GM18873 (cell line): Measurements from ENCODE around the gene COA8.
A peak's percentile ranks its signal among the peaks of the same experiment; 100 is the strongest.

Source experiments
- ATAC-seq: cut with Tn5 transposase; IDR thresholded peaks from one replicate; pipeline ENCODE4 v1.9.1; 2021; ENCODE audit warnings: mild to moderate bottlenecking, moderate library complexity, moderate number of reproducible peaks; ENCODE audit not compliant: unreplicated experiment, low FRiP score

COA8 gene

DNA sequence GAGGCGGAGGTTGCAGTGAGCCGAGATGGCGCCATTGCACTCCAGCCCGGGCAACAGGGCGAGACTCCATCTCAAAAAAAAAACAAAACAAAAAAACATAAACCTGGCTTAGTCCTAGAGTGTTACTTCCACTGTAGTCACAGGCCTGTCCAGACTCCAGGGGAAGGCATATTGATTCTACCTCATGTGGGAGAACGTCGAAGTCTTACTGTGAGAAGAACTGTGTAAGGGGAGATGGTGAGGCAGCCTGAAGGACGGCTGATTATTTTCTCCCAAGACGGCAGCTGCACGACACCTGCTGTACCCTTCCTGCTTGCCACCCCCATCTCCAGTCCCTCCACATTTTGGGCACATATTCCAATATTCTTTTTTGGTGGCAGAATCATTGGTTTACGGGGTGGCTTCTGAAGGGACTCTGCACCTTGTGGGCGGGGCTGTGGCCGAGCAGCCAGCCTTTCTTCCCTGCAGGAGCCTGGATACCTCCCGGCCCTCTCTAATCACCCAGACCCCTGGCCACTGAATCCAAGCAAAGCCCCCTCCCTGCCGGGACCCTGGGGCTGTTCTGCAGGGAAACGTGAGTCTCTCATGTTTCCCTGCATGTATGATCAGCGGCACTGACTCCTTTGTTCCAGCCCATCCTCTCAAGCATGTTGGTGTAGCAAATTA, 54.0 kb downstream of the COA8 start:
- ATAC-seq: no peak

DNA sequence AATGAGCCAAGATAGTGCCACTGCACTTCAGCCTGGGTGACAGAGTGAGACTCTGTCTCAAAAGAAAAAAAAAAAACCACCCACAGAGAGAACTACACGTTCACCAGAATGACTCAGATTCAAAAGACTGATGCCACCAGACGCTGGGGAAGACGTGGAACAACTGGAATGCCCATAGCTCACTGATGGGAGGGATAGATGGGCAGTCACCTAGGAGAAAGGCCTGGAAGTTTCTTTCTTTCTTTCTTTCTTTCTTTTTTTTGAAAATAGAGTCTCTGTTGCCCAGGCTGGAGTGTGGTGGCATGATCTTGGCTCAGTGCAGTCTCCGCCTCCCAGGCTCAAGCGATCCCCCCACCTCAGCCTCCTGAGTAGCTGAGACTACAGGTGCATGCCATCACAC, 56.3 kb downstream of the COA8 start:
- no peak for ATAC-seq

DNA sequence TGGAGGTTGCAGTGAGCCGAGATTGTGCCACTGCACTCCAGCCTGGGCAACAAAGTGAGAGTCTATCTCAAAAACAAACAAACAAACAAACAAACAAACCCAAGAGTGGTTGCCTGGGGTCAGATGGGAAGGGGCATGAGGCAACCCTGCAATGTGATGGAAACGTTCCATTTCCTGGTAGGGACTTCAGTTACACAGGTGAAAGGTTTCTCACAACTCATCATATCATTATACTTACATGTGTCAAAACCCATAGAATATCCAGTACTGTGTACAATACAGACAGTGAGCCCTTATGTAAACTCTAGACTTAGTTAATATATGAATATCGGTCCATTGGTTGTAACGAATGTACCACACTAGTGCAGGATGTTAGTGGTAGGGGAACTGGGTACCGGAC, 59.1 kb downstream of the COA8 start:
- no peak for ATAC-seq

DNA sequence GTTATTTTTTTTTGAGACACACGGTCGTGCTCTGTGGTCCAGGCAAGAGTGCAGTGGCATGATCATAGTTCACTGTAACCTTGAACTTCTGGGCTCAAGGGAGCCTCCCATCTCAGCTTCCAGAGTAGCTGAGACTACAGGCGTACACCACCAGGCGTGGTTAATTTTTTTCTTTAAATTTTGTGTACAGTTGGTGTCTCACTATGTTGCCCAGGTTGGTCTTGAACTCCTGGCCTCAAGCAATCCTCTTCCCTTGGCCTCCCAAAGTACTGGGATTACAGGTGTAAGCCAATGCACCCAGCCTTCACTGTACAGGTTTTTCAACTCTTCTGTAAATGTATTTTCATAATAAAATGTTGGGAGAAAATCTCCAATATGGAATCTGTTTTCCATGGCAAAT, 60.5 kb downstream of the COA8 start:
- ATAC-seq: no peak

DNA sequence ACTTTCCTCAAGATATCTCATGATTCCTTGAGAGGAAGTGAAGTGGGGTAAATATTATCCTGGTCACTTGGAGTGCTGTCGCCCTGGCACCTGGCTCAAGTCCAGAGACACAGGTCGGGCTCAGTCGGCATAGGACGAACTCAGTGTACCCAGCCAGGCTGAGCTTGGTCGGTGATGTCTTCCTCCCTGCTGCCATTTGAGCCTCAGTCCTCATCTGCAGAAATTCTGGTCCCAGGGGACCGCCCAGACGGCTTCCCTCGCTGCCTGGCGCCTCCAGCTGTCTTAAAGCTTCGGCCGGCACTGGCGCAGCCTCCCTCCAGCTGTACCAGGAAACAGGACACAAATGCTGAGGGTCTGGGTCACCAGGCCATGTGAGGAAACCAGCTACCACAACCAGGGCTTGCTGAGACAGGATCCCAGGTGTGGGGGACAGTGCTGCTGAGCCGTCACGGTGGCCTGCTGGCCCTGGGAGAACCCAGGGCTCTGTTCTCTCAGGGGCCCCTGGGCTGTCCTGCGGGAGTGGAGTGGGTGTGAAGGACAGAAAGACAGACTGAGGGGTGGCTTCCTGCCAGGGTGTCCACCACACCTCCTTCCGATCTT, 61.2 kb downstream of the COA8 start:
- ATAC-seq: no peak

DNA sequence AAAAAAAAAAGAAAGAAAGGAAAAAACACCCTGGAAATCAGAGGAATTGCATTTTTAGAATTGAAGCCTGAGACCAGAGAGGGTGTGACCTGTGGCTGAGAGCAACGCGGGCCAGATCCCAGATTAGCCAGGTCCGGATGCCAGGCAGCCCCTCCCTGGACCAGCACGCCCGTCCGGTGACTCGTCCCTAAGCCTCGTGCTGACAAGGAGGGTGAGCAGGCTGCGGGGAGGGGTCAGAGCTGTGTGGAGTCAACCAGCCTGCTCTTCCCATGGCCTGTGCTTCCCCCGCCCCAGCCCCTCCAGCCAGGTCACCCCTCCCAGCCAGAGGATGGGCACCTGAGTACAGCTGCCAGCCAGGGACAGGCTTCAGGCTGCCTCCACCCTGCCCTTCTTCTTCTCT, 62.1 kb downstream of the COA8 start:
- no peak for ATAC-seq

DNA sequence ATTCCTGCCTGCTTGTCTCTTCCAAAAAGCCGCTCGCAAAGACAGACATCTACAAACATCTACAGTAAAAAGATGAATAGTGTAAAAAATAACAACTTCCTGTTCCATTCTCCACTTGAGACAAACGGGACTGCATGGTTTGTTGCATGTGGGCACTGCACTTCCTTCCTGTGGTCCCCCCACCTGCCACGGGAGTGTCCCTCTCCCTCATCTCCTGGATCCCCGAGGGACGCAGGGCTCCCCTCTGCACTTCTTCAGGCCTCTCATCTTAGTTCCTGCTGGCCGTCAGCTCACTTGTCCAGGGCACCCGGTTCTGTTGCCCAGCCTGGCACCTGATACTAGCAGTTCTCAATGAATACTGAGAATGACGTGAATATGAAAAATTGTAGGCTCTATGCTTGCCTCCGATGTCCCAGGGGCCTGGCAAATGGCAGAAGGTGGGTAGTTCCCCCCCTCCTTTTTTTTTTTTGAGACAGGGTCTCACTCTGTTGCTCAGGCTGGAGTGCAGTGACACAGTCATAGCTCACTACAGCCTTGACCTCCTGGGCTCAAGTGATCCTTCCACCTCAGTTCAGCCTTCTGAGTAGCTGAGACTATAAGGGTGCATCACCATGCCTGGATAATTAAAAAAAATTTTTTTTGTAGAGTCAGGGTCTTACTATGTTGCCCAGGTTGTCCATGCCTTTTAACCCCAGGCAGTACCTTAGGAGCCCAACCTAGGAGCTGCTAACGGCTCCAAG, 62.8 kb downstream of the COA8 start:
- ATAC-seq: no peak

DNA sequence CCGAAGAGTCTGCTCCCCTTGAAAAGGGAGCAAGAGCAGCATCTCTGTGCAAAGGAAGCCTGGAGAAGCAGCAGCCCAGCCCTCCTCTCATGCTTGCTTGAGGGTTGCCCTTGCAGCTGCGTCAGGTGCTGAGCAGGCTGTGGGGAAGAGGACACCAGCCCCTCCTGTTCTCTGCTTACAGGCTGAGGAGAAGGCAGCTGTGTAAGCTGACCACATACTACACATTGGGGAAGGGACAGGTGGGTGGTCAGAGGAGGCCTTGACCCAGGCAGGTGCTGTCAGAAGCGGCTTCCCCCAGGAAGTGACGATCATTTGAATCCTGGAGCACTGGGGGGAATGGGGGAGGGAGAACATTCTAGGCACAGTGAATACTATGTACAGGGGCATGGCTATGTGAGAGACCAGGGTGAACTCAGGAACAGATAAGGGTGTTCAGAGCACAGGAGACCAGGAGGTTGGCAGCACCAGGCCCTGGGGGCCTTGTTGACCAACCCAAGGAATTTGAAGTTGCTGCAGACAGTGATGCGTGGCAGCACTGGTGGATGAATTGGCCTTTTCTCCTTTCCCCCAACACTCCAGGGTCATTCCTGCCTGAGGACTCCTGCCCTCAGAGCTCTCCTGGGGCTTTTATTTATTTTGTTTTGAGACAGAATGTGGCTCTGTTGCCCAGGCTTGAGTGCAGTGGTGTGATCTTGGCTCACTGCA, 63.5 kb downstream of the COA8 start:
- no peak for ATAC-seq

DNA sequence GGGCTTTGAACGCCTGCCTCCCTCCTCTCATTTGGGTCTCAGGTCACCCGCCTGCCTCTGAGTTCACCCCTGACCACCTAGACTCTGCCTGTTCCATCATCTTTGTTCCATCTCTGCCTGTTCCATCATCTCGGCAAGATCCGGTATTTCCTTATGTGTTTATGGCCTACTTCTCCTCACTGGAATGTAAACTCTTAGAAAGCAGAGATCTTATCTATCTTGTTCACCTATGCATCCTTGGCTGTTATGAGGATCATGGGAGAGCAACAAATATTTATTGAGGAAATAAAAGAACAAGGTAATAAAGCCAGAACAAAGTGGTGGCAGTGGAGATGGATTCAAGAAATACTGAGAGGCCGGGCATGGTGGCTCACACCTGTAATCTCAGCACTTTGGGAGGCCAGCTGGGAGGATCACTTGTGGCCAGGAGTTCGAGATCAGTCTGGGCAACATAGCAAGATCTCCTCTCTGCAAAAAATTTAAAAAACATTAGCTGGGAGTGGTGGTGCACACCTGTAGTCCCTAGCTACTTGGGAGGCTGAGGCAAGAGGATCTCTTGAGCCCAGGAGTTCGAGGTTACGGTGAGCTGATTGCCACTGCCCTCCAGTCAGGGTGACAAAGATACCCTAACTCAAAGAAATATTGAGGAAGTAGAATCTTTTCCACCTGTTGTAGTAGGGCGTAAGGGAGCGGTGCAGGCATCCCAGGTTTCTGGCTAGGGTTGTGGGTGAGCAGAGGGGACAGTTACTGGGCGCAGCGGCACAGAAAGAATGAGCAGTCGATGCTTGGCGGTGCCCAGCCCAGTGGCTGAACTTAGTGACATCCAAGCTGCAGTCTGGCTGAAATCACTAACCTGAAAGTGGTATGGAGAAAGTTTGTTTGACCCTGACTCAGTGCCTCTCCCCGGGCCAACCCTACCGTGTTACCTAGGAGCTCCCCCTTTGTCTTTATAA, 64.6 kb downstream of the COA8 start:
- no peak for ATAC-seq

DNA sequence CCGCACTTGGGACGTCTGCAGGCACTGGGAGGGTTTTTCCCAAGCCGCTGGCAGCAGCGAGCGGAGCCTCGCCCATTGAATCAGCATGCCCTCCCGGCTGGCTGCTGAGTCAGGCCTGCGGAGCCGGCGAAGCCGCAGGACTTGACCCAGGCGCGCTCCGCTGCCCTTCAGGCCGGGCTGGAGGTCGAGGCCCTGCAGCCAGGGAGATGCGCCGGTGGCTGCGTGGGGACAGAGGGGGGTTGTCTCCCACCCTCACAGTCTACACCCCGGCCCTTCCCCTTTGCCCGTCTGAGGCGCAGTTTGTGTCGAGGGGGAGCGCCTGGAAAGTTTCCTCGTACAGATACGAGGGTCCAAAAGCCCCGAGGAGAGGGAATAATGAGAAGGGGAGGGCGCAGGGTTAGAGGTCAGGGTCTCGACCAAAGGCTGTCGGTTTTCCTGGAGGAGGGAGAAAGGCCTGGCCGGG, 65.5 kb downstream of the COA8 start:
- ATAC-seq: no peak

DNA sequence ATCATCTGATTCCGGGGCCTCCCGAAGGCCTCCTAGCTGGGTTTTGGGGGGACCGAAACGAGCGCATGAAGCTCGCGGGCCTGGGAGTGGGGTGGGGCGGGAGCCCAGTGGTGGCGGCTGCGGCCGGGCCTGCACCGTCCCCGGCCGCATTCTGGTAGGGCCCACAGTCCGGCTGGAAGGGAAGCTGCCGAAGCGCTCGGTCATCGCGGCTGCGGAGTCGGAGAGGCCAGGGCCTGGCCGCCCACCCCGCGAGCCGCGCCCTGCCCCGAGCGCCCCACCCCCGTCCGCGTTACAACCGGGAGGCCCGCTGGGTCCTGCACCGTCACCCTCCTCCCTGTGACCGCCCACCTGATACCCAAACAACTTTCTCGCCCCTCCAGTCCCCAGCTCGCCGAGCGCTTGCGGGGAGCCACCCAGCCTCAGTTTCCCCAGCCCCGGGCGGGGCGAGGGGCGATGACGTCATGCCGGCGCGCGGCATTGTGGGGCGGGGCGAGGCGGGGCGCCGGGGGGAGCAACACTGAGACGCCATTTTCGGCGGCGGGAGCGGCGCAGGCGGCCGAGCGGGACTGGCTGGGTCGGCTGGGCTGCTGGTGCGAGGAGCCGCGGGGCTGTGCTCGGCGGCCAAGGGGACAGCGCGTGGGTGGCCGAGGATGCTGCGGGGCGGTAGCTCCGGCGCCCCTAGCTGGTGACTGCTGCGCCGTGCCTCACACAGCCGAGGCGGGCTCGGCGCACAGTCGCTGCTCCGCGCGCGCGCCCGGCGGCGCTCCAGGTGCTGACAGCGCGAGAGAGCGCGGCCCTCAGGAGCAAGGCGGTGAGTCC, 66.1 kb downstream of the COA8 start, which contains the start of gene KLC1:
TSS of gene KLC1 (plus strand) at position 528 of the 819 bp plus-strand sequence. CDS start 25,354 bp downstream, outside the sequence.
- peak; percentile 45 for ATAC-seq

DNA sequence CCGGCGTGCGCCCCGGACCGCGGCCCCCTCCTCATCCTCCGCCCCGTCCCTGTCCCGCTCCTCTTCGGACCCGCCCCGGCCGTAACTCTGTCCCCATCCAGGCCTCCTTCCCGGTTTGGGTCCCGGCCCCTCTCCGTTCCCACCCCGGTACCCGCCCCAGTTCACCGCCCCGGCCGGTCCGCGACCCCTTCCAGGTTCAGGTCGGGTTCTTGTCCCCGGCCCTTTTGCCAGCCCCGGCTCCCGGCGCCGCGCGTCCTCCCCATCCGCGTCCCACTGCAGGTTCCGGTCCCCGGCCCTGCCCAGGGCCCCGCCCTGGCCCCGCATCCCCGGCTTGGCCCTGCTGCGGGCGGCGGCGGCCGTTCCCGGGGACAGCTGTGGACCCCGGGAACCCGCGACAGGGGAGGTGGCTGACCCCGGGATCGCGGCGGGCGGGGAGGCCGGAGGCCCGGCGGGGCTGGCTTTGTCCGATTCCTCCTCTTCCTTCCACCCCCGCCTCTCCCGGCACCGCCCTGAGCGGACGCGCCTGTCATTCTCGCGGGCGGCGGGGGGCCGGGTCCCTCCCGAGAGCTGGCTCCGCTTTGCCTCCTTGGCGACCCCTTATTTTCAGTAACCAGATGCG, 66.9 kb downstream of the COA8 start:
- no peak for ATAC-seq

DNA sequence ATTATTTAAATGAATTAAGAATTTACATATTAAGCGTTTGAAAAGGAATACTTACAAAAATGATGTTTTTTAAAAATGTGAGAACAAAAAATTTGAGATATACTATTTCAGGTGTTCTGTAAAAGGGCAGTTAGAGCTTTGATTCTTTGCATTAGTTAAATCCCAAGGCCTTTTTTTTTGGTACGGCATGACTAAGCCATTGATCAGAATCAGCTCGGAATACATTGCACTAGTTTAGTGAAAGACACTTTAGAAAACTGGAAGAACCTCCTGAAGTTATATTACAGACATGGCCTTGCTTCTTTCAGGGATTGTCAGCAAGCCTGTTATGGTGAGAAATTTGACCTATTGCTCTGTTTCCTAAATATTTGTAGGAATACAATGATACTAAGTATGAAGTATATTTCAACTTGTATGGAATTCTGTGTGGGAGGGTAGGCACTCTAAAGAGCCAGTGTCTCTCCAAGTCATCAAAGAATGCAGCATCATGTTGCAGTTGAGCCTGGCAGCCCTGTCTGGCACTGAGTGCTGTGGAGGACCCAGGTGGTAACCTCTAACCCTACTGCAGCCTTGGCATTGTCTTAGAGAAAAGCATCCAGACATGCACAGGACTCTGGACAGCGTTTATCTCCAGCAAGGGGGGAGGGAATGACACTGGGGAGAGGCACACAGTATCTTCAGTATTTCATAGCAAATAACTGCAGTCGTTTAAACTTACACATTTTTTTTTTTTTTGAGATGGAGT, 67.8 kb downstream of the COA8 start:
- ATAC-seq: no peak

DNA sequence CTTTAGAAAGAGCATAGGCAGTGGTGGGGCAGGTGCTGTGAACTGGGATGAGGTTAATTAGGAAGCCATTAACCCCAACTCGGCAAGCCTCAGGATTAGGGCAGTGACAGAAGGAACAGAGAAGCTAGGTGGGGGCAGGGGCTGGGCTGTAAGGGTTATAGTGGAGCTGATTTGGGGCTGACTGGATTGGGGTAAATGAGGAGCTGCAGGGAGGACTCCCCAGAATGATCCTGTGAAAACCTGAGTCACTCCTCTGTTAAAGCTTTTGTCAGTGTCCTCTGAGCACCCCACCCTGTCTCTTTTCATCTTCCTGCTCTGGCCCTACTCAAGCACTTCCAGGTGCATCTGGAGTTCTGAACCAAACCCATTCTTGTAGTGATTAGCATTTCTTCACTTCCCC, 70.6 kb downstream of the COA8 start:
- ATAC-seq: no peak

DNA sequence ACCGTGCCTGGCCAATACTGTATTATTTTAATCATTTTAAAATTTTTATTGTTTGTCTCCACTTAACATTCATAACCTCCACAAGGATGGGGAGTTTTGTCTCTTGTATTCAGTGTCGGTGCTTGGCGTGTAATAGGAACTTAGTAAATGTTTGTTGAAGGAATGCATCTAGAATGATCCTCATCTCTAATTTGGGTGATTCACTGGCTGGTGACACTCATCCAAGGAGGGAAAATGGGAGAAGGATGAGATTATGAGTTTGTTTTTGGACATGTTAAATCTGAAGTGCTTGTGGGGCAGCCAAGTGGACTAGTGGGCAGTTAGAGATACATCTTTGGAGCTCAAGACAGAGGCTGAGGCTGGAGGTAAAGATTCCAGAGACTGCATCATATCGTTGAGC, 71.4 kb downstream of the COA8 start:
- ATAC-seq: no peak

DNA sequence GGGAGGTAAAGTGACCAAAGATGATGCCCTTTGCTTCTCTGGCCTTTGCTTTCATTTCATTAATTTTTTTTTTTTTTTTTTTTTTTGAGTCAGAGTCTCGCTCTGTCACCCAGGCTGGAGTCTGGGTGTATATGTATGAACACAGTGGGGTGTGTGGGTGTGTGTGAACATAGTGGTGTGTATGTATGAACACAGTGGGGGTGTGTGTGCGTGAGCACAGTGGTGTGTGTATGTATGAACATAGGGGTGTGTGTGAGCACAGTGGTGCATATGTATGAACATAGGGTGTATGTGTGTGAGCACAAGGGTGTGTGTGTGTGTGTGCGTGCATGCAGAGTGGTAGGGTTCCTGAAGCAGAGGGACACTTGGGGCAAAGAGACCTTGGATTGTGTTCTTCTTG, 75.8 kb downstream of the COA8 start:
- no peak for ATAC-seq
